DND-41 (cell line): ENCODE measurements around the gene NCAPH2.

Source experiments
- EZH2 ChIP-seq: IDR thresholded peaks from 3 replicates; pipeline ENCODE4 v1.6.1; 2012; ENCODE audit warnings: borderline replicate concordance, low read depth, mild to moderate bottlenecking, moderate library complexity, low read length, inconsistent platforms; ENCODE audit not compliant: severe bottlenecking
- TF ChIP-seq, protein P1 (sequence below): IDR thresholded peaks from 2 replicates; pipeline ENCODE4 v1.5.1; 2012; ENCODE audit warnings: borderline replicate concordance, low read length, moderate library complexity, mild to moderate bottlenecking; ENCODE audit not compliant: poor library complexity, severe bottlenecking; ENCODE audit errors: extremely low read depth

DNA sequence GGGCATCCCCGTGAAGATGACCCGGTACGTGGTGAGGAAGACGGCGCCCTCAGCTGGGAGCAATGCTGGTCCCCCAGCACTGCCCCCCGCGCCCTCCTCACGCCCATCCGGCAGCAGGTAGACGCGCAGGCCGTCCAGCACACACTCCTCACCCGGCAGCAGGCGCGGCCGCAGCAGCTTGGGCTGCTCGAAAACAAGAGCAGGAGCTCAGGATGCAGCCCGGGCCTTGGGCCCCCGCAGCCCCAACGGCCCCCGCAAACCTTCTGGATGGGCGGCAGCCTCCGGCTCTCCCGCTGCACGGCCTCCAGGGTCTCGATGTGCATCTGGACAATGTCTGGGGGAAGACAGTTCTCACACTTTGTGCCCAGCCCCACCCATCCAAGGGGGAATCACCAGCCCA lies 46.5 kb upstream of the NCAPH2 start:
- TF ChIP-seq, protein P1, sequence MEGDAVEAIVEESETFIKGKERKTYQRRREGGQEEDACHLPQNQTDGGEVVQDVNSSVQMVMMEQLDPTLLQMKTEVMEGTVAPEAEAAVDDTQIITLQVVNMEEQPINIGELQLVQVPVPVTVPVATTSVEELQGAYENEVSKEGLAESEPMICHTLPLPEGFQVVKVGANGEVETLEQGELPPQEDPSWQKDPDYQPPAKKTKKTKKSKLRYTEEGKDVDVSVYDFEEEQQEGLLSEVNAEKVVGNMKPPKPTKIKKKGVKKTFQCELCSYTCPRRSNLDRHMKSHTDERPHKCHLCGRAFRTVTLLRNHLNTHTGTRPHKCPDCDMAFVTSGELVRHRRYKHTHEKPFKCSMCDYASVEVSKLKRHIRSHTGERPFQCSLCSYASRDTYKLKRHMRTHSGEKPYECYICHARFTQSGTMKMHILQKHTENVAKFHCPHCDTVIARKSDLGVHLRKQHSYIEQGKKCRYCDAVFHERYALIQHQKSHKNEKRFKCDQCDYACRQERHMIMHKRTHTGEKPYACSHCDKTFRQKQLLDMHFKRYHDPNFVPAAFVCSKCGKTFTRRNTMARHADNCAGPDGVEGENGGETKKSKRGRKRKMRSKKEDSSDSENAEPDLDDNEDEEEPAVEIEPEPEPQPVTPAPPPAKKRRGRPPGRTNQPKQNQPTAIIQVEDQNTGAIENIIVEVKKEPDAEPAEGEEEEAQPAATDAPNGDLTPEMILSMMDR = no peak
- TF ChIP-seq EZH2 = no peak
